Tibial nerve (tissue), 4 donors: Measurements from ENCODE around the gene BIRC6. TPM values are rescaled to one million over a fixed set of nuclear protein-coding genes. Genes with fewer than 3 reads are reported as not detected.
"Not testable (repeated sequence)": the region's sequence is repeated elsewhere in the genome, so short reads cannot be mapped to it uniquely, and the experiment has no call there.

Source experiments
- DNase-seq, 2 donors: peaks; one replicate each; pipeline ENCODE4 v3.0.0-alpha.2; 2019; ENCODE audit warnings: low spot score in 2 of 2
- H3K27ac ChIP-seq, 4 donors: fragments of 200-600 bp; sonication (generic) in 3 of 4; one replicate each; pipeline ENCODE4 v1.5.1; 2017 to 2019; ENCODE audit warnings: mild to moderate bottlenecking in 1 of 4
- H3K27me3 ChIP-seq, 2 donors: fragments of 200-600 bp; sonication (generic) in 1 of 2; one replicate each; pipeline versions ENCODE4 v1.5.1 to v1.6.0; 2017 to 2019
- H3K36me3 ChIP-seq, 3 donors: fragments of 200-600 bp; sonication (generic); one replicate each; pipeline ENCODE4 v1.5.1; 2018 to 2019
- H3K4me1 ChIP-seq, 4 donors: fragments of 200-600 bp; sonication (generic) in 3 of 4; one replicate each; pipeline ENCODE4 v1.5.1; 2017 to 2019
- H3K4me3 ChIP-seq, 4 donors: fragments of 200-600 bp; sonication (generic) in 3 of 4; one replicate each; pipeline ENCODE4 v1.5.1; 2017 to 2019; ENCODE audit warnings: mild to moderate bottlenecking in 1 of 4, moderate library complexity in 1 of 4
- H3K9me3 ChIP-seq, 4 donors: fragments of 200-600 bp; sonication (generic) in 3 of 4; one replicate each; pipeline ENCODE4 v1.5.1; 2017 to 2019
- CTCF ChIP-seq, 5 experiments: fragments of 200-600 bp in 3 of 5; fragments of 450-650 bp in 2 of 5; sonication (generic) in 3 of 5; IDR thresholded peaks; one replicate each; pipeline ENCODE4 v1.5.1; 2016 to 2019; ENCODE audit warnings: antibody characterized with exemption in 5 of 5, mild to moderate bottlenecking in 3 of 5, moderate library complexity in 2 of 5
- EP300 ChIP-seq, 2 donors: sonication (generic); formaldehyde crosslinking; IDR thresholded peaks; one replicate each; pipeline ENCODE4 v1.6.1; 2017; ENCODE audit warnings: antibody characterized with exemption in 2 of 2, mild to moderate bottlenecking in 1 of 2
- POLR2A ChIP-seq, 2 donors: fragments of 450-650 bp; IDR thresholded peaks; one replicate each; pipeline ENCODE4 v1.6.1; 2017; ENCODE audit warnings: antibody characterized with exemption in 2 of 2, mild to moderate bottlenecking in 2 of 2, moderate library complexity in 2 of 2
- WGBS, 2 donors: methylation state at CpG; one replicate each; pipeline ENCODE4 v1.1.5; 2018; 5-methylcytosine and 5-hydroxymethylcytosine counted together
- total RNA-seq, 4 donors: library from RNA; depleted of rRNA; stranded (reverse); fragments of >200 nt; gene quantifications; one replicate each; pipeline ENCODE4 v1.1.0, GENCODE V29; 2016

Gene BIRC6
- total RNA-seq, 4 donors from 2014 or later = 87.5 to 154 (median 124) TPM

GRCh38 chr2:32453242-32454062 is 96.6 kb downstream of the BIRC6 start:
- DNase-seq = no peak
- Histone ChIP-seq H3K36me3 (peaks cover 0 to 52% (median 6%) of the 10 kb centered on the region in 3 donors), H3K4me1 (no peaks in the 10 kb centered on the region), H3K9me3 (no peaks in the 10 kb centered on the region), H3K27ac (no peak overlapping the region), H3K4me3 (no peak overlapping the region), H3K27me3 (no peaks in the 10 kb centered on the region)
- WGBS, 2 donors = 63 to 76% methylated on average over 3 of the region's 3 CpGs
- TF ChIP-seq CTCF (IDR thresholded peaks at IDR 0.05) = no peak
- no peak for TF ChIP-seq POLR2A (IDR thresholded peaks at IDR 0.05)
- no peak for TF ChIP-seq EP300 (IDR thresholded peaks at IDR 0.05)

GRCh38 chr2:32455816-32456215 is 99.0 kb downstream of the BIRC6 start:
- WGBS, 2 donors = 93 to 95% methylated on average over 3 of the region's 3 CpGs
- Histone ChIP-seq H3K4me3 (no peak overlapping the region), H3K4me1 (no peaks in the 10 kb centered on the region), H3K27me3 (no peaks in the 10 kb centered on the region), H3K27ac (no peak overlapping the region), H3K9me3 (no peaks in the 10 kb centered on the region), H3K36me3 (peaks cover 0 to 37% (median 0%) of the 10 kb centered on the region in 3 donors)
- DNase-seq = no peak
- no peak for TF ChIP-seq CTCF (IDR thresholded peaks at IDR 0.05)
- TF ChIP-seq EP300 (IDR thresholded peaks at IDR 0.05) = no peak
- TF ChIP-seq POLR2A (IDR thresholded peaks at IDR 0.05) = no peak

GRCh38 chr2:32456808-32457207 is 100.0 kb downstream of the BIRC6 start:
- TF ChIP-seq POLR2A (IDR thresholded peaks at IDR 0.05) (no peak), EP300 (IDR thresholded peaks at IDR 0.05) (no peak), CTCF (IDR thresholded peaks at IDR 0.05) (no peak)
- Histone ChIP-seq H3K4me1 (no peaks in the 10 kb centered on the region), H3K36me3 (peaks cover 0 to 35% (median 0%) of the 10 kb centered on the region in 3 donors), H3K27ac (no peak overlapping the region), H3K27me3 (no peaks in the 10 kb centered on the region), H3K4me3 (no peak overlapping the region), H3K9me3 (no peaks in the 10 kb centered on the region)
- no peak for DNase-seq
- 96 to 100% methylated on average over 4 of the region's 4 CpGs for WGBS, 2 donors

- Histone ChIP-seq H3K4me1 (no peaks in the 10 kb centered on the region), H3K9me3 (no peaks in the 10 kb centered on the region), H3K4me3 (no peak overlapping the region), H3K36me3 (peaks cover 0 to 35% (median 0%) of the 10 kb centered on the region in 3 donors), H3K27ac (no peak overlapping the region), H3K27me3 (no peaks in the 10 kb centered on the region)
- DNase-seq = no peak
- no peak for TF ChIP-seq EP300 (IDR thresholded peaks at IDR 0.05)
- TF ChIP-seq POLR2A (IDR thresholded peaks at IDR 0.05) = no peak
- no peak for TF ChIP-seq CTCF (IDR thresholded peaks at IDR 0.05)
- WGBS, 2 donors = 94 to 98% methylated on average over 1 of the region's 1 CpG
These were observed 101.0 kb downstream of the BIRC6 start for GRCh38 chr2:32457814-32458213.

- peaks cover 3 to 42% (median 9%) of the 10 kb centered on the region in 3 donors for H3K36me3 ChIP-seq
- not testable (repeated sequence) for H3K4me3 ChIP-seq, DNase-seq, H3K9me3 ChIP-seq, H3K4me1 ChIP-seq, H3K27ac ChIP-seq, H3K27me3 ChIP-seq
- WGBS, 2 donors = 95 to 96% methylated on average over 2 of the region's 2 CpGs
These were observed 104.0 kb downstream of the BIRC6 start for GRCh38 chr2:32460861-32461260.
